ENCODE measurements around the gene NUBPL.
"Not testable (repeated sequence)": the region's sequence is repeated elsewhere in the genome, so short reads cannot be mapped to it uniquely, and the experiment has no call there.

Gene NUBPL

DNA sequence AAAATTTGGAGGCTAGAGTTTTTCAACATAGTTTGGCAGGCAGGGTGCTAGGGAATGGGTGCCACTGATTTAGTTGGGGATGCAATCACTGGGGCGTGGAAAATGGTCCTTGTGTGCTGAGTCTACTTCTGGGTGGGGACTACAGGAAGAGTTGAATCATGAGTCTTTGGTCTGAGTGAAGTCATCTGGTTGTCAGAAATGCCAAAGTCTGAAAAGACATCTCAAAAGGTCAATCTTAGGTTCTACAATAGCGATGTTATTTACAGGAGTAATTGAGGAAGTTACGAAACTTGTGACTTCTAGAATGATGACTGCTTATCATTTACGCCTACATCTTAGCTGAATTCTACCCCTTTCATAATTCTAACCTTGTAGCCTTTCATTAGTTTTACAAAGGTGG, 209.1 kb downstream of the NUBPL start:
- no peak for DNase-seq
- intact Hi-C loops (cut with DNase I), result no loop called here

- intact Hi-C loops (cut with DNase I), result no loop called here
- no peak for DNase-seq
These were observed 213.4 kb downstream of the NUBPL start for GRCh38 chr14:31774567-31774966.

DNA sequence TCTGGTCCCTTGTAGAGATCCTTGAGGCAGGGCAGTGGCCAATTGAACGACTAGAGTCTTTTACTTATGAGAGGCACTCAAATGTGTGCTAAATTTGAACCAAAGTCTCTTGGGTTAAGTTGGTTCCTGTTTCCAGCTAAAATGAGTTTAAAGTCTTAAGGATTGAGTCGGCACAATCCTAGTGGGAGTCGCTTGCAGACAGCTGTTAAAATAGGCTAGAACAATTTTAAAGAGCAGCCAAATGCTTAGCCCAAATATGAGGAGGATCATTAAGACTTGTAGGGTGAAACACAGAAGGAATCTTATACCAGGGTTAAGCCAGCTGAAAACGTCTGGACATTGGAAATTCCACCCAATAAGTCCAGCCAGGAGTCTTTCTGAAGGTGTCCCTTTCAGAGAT, 216.1 kb downstream of the NUBPL start:
- intact Hi-C loops (cut with DNase I), result no loop called here
- DNase-seq, result no peak

- intact Hi-C loops (cut with DNase I), result no loop called here
- no peak for DNase-seq
These were observed 220.4 kb downstream of the NUBPL start for GRCh38 chr14:31781578-31781977.

DNA sequence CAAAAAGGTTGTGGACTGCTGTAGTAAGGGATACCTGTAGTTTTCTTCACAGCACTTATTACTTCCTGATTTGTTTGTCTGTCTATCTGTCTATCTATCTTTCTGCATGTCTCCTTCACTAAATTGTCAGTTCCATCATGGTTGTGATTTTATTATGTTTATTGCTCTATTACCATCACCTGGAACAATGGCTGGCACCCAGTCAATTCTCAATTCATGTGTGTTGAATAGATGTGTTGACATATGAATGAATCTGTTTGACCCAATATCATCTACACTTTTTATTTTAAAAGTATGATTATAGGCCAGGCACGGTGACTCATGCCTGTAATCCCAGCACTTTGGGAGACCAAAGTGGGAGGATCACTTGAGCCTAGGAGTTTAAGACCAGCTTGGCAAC, 224.4 kb downstream of the NUBPL start:
- intact Hi-C loops (cut with DNase I), result no loop called here
- no peak for DNase-seq

DNA sequence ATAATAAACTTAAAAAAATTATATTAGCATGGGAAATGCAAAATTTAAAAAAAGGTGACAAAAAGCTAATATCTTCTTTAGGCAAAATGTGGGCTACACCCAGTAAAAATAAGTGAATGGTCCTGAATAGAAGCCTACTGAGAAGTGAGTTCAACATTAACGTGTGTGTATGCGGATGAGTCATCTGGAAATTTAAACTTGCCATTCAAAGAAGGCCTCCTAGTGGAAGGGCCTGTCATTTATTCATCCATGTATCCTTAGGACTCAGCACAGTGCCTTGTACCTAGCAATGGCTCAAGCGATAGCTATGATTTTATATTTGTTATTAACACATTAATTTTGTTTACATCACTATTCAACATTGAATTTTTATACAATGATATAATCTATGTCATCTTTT, 226.2 kb downstream of the NUBPL start:
- intact Hi-C loops (cut with DNase I), result no loop called here
- no peak for DNase-seq

DNA sequence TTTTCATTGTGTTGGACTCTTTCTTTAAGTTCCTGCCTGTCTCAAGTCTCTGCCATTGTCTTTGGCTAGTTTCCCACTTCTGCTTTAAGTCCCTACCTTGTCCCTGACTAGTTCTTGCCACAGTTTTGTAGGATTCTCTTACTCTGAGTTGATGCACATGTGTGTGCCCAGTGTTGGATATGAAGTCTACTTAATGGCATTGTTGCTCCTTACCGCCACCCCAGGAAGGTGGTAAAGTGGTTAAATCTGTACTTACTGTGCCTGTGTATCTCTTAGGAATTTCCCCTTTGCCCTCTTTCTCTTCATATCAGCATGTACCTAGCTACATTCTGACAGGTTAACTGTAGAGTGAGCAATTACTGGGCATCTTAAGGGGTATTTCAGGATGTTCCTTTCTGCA, 227.1 kb downstream of the NUBPL start:
- intact Hi-C loops (cut with DNase I), result no loop called here
- DNase-seq, result no peak

DNA sequence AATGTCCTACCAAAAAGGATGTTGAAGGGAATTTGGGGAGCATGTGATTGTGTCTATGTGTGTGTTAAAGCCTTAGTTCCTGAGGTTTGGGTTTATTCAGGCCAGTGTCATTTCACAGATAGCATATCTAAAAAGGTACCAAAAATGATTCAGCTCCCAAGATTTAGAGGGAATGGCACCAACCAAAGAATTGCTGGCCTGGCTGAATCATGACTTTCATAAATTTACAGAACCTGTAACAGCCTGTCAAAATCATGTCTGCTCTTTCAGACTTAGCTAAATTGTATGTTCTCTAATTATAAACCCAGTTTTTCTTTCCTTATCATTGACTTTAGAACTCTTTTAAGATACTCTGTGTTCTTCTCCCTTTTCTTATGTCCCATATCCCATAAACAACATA, 231.5 kb downstream of the NUBPL start:
- no peak for DNase-seq
- intact Hi-C loops (cut with DNase I), result no loop called here

DNA sequence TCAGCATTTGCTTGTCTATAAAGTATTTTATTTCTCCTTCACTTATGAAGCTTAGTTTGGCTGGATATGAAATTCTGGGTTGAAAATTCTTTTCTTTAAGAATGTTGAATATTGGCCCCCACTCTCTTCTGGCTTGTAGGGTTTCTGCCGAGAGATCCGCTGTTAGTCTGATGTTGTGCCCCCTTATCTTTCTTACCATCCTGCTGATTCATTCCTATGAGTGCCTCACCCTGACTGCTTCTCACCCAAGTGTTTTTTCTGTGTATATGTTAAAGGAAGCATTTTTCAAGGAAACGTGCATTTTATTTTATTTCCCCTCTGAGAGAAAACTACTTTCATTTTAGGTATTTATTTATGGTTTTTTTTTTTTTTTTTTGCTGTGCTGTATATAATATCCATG, 236.7 kb downstream of the NUBPL start:
- DNase-seq; intact Hi-C loops (cut with DNase I): not testable (repeated sequence)

- intact Hi-C loops (cut with DNase I), result no loop called here
- DNase-seq, result no peak
These were observed 241.6 kb downstream of the NUBPL start for GRCh38 chr14:31802838-31803237.

- intact Hi-C loops (cut with DNase I), result no loop called here
- DNase-seq, result no peak
These were observed 245.0 kb downstream of the NUBPL start for GRCh38 chr14:31806249-31806648.

DNA sequence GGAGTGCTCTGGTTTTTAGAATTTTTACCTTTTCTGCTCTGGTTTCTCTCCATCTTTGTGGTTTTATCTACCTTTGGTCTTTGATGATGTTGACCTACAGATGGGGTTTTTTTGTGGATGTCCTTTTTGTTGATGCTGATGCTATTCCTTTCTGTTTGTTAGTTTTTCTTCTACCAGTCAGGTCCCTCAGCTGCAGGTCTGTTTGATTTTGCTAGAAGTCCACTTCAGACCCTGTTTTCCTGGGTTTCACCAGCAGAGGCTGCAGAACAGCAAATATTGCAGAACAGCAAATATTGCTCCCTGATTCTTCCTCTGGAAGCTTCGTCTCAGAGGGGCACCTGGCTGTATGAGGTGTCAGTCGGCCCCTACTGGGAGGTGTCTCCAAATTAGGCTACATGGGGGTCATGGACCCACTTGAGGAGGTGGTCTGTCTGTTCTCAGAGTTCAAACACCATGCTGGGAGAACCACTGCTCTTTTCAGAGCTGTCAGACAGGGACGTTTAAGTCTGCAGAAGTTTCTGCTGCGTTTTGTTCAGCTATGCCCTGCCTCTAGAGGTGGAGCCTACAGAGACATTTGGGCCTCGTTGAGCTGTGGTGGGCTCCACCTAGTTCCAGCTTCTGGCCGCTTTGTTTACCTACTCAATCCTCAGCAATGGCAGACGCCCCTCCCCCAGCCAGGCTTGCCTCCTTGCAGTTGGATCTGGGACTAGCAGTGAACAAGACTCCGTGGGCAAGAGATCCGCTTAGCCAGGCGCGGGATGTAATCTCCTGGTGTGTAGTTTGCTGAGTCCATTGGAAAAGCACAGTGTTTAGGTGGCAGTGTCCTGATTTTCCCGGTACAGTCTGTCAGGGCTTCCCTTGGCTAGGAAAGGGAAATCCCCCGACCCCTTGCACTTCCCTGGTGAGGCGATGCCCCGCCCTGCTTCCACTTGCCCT, 250.8 kb downstream of the NUBPL start:
- intact Hi-C loops (cut with DNase I); DNase-seq: not testable (repeated sequence)

- DNase-seq; intact Hi-C loops (cut with DNase I): not testable (repeated sequence)
These were observed 252.7 kb downstream of the NUBPL start for GRCh38 chr14:31813724-31814490.

DNA sequence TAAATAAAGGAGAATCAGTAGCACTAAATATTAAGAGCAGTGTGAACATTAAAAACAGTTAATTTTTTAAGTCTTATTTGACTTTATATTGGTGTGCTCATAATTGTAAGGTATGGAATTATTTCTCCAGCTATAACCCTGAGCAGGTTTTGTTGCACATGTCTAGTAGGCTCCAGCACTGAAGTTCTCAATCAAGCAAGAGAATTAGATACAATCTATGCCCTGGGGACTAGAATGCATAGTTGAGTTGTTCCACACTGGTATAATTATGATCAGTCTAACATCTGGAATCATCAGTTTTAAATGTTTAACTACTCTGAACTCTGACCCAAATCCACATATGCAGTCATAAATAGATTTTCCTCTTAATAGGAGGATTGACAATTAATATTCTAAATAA, 258.1 kb downstream of the NUBPL start:
- no peak for DNase-seq
- intact Hi-C loops (cut with DNase I), result no loop called here

DNA sequence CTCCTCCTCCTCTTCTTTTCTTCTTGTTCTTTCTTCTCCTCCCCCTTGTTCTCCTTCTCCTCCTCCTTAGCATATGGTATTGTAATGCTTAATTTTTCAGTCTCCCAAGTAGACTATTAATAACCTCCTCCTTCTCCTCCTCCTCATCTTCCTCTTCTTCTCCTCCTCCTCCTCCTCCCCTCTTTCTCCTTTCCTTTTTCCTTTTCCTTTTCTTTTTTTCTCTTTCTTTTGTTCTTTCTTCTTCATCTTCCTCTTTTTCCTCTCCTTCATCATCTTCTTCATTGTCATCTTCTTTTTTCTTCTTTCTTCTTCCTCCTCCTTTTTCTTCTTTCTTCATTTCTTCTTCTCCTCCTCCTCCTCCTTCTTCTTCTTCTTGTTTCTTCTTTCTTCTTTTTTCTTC, 264.3 kb downstream of the NUBPL start:
- intact Hi-C loops (cut with DNase I), result no loop called here
- no peak for DNase-seq

DNA sequence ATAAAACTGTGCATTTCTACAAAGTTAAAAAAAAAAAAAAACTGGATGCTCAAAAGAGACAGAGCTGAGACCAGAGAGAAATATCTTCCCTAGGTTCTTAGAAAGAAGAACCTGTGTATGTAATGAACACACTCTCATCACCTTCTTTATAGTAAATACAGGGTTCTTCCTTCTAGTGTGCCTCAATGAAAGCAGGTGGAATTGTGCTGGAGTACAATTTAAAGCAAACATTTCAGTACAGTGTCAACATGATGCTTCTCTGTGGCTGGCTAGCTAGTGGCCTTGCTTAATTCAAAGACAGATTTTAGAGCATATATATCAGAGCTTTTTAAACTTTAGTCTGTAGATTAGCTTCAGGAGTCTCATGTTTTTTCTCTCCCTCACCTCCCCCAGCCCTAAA, 266.1 kb downstream of the NUBPL start:
- intact Hi-C loops (cut with DNase I), result no loop called here
- DNase-seq, result no peak

DNA sequence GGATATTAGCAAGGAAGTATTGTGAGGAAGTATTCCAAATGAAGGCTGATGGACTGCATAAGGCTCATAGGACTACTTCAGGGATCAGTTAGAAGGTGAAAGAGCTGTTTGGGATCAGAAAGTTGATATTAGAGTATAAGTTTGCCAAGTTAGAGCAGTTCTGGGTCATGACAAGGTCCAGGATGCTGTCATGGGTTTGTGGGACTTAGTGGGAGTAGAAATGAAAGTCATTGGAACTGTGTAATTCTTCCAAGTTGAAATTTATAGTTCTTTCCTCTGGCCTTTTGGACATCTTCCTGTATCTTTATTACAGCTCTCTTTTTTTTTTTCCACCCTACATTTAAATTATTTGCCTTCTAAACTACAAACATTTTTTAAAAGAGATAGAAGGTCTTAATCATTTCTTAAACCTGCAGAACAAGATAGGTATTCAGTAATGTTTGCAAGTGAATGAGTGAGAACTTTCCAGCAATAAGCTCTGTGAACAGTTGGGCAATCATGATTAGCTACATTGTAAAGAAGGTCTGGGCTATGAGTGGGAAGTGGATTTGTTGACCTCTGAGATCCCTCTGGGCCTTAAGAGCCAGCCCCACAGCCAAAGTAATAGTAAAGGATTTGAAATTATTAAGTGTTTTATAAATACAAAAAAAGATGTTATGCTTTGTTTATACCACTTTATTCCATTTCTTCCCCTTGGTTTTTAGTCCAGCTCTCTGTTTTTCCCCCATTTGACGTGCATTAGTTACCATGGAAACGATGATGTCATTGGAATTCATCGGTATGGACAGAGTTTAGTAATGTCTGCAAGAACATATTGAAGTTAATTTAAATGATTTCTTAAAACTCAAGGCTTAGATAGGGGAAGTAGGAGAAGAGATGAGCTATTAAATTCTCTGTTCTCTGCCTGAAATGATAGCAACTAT, 268.0 kb downstream of the NUBPL start:
- no peak for DNase-seq
- intact Hi-C loops (cut with DNase I), result no loop called here

GRCh38 chr14:31834616-31835015, 273.4 kb downstream of the NUBPL start:
- DNase-seq, result no peak
- intact Hi-C loops (cut with DNase I), result no loop called here

DNA sequence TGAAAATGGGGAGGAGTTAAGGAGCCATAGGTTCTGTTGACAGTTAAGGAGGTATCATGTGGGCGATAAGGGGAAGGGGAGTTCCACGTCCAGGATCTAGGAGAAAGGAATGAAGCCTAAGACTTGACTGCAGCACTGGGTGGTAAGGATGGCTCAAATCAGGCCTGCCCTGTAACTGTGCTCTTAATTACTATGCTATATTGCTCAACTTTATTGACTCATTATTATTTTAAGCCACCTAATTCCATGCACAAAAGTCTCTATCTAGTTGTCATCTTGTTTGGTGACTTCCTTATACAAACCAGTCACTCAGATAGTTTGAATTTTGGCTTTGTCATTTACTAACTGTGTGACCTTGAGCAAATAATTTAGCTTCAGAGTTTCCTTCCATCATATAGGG, 273.8 kb downstream of the NUBPL start:
- intact Hi-C loops (cut with DNase I), result no loop called here
- DNase-seq, result no peak
